Embryonic facial prominence (tissue), 1 donor: ENCODE data around the gene RAB20.
"Not testable (repeated sequence)": the region's sequence is repeated elsewhere in the genome, so short reads cannot be mapped to it uniquely, and the experiment has no call there.

Experiments
- DNase-seq: peaks from one replicate; pipeline ENCODE4 v3.0.0-alpha.2; 2016; ENCODE audit errors: extremely low spot score

The RAB20 gene

DNA sequence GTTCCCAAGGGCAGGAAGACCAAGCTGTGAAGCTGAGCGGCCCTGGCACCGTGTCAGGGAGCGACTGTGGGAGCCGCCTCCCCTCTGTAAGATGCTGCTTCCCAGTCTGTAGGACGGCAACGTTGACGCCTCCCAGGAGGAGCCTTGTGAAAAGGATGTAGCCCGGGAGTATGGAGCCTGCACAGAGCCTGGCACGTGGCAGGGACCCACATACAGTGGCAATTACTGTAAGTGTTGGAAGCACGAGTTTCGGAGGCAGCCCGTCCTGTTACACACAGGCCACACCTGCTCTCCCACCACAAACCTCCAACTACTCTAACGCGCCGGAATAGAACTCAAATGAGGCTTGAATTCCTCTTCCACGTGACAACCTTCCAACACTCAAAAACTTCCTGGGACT, 6.6 kb downstream of the RAB20 start:
- no peak for DNase-seq

DNA sequence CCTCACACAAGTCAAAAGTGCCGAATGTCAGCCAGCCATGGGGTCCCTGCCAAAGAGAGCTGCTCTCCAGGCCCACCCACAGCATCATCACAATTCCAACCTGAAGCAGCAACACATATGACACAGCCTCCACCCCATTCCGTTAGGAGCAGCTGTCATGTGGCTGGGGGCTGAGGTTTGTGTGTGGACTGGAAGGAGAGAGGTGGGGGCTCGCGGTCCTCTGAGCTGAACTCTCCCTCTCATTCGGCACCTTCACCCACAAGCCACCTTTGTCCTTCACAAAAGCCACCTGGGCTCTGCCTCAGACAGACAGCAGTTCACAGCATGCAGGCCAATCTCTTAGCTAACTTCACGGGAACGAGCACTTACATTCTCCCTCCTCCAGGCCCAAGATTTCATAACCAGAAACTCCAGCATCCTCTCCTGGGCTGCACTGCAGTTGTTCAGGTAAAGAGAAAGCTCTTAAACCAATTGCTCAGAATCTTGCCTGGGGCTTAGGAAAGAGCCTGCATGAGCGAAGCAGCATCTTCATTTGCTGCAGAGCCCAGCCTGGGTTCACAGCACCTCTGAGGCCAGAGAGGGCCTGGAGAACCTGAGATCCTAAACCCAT, 7.2 kb downstream of the RAB20 start:
- no peak for DNase-seq

- DNase-seq: no peak
Observed at GRCh38 chr13:110553417-110553816, 8.1 kb downstream of the RAB20 start.

GRCh38 chr13:110552767-110553166, 8.8 kb downstream of the RAB20 start:
- no peak for DNase-seq

DNA sequence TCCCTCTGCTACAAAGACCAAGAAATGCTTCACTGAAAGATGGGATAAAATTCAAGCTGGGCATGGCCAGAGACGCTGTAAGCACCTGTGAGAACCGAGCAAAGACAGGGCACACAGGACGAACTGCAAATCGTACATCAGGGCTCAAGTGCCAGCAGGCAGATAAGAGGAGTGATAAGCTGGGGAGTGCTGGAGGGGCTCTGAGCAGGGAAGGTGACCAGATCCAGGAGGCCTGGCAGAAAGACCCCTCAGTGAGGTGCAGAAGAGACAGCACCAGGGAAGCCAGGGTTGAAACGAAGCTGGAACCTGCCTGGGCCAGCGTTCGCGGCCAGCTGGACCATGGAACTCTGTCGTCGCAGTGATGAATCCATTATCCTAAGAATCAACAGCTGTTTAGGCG, 10.2 kb downstream of the RAB20 start:
- DNase-seq: no peak

GRCh38 chr13:110549795-110550160, 11.7 kb downstream of the RAB20 start:
- no peak for DNase-seq

GRCh38 chr13:110548891-110549794, 12.4 kb downstream of the RAB20 start:
- DNase-seq: no peak

DNA sequence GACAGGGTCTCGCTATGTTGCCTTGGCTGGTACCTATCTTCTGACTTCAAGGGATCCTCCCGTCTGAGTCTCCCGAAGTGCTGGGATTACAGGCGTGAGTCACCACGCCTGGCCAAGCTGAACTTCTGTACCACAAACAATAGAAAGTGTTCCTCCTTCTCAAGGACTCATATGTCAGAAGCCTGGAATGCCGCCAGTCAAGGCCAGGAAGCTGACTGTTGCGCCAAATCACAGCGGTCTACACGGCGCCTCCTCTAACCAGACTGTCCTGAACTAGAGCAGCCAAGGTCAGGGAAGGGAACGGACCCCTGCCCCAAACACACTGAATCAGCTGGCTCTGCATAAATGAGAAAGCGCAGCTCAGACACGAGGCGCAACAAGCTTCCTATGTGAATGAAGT, 14.6 kb downstream of the RAB20 start:
- no peak for DNase-seq

DNA sequence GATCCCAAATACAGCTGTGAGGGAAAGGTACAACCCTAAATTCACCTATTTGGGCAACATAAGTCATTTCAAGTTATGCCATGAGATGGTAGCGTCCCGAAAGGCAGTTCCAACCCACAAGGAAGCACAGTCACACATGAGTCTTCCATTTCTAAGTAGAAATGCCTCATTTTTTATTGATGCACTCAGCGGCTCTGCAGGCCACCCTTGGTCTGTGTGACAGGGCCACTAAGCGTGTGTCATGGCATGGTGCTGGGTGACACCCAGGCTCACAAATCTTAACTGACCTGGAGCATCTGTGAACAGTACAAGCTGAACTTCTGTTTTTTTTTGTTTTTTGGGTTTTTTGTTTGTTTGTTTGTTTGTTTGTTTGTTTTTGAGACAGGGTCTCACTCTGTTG, 15.1 kb downstream of the RAB20 start:
- DNase-seq: no peak

DNA sequence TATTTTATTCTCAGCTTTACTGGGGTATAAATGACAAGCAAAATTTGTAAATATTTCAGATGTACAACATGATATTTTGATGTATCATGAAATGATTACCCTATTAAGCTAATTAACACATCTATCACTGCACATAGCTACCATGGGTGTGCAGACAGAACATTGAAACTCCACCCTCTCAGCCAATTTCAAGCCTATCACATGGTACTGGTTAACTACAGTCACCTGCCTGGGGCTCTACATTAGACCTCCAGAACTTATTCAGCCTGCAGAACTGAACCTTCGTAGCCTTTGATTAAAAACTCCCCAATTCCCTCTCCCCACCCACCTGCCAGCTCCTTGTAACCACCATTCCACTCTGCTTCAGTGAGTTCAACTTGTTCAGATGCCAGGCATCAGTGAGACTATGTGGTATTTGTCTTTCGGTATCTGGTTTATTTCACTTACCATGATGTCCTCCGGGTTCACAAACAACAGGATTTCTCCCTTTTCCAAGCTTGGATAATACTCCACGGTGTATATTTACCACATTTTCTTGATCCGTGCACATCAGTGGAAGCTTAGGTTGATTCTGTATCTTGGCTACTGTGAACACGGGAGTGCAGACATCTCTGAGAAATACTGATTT, 19.2 kb downstream of the RAB20 start:
- DNase-seq: no peak

- DNase-seq: no peak
Observed at GRCh38 chr13:110541526-110541920, 20.0 kb downstream of the RAB20 start.

- DNase-seq: no peak
Observed at GRCh38 chr13:110540871-110541525, 20.5 kb downstream of the RAB20 start.

DNA sequence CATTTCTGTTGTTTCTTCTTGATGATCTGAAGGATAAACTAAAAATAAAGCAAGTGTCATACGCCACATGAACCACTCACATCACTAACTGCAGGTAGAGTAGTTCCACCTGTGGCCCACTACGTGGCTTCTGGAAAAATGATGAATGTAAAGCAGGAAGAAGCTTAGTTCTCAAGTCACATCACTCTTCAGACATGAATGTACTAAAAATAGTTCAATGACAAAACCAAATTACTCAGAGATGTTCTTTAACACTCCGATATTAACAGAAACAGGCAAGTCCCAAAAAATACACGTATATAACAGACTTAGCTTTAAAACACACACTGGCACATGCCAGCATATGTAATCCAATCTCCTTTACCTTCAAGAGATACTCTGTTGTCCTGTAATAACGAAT, 21.6 kb downstream of the RAB20 start:
- DNase-seq: no peak

- no peak for DNase-seq
Observed at GRCh38 chr13:110538632-110539031, 22.9 kb downstream of the RAB20 start.

DNA sequence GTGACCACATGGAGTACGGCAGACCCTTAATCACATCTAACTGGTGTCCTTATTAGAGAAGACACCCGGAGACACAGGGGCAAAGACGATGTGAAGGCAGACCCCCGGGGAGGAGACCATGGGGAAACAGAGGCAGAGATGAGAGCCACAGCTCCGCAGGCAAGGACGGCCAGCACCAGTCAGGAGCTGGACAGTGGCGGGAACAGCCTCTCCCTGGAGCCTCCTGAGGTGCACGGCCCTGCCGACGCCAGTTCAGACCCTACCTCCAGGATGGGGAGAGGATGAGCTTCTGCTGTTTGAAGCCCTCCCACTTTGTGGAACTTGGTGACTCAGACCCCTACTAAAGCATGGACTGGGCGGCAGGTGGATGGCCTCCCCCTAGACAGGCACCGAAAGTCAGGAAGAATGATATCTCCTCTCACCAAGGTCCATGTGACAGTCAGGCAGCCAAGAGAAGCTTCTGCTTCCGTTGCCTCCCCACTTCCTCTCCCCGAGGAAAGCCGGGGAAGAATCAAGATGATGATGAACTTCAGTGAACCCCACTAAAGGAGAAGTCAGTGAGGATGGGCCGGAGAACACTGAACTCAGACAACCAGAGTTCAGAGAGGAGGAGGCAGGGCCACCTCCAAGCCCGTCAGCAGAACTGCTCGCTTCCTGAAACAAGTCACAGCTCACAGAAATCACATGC, 25.4 kb downstream of the RAB20 start:
- DNase-seq: no peak

DNA sequence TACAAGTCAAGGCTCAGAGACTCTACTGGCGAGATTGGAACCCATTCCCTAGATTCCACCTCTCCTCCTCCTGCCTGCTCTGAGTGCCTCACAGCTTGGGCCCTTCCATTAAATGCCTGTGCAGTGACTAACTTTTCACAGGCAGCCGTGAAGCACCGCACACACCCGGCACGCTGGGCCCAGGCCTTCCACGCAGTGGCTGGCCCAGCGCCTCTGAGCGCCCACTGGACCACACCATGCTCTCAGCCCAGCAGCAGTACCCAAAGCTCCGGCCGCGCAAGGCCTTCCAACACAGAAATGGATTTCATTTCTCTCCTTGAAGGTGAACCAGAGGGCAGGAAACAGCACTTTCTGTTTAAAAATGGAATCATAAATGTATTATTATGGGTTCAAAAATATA, 26.0 kb downstream of the RAB20 start:
- DNase-seq: no peak

DNA sequence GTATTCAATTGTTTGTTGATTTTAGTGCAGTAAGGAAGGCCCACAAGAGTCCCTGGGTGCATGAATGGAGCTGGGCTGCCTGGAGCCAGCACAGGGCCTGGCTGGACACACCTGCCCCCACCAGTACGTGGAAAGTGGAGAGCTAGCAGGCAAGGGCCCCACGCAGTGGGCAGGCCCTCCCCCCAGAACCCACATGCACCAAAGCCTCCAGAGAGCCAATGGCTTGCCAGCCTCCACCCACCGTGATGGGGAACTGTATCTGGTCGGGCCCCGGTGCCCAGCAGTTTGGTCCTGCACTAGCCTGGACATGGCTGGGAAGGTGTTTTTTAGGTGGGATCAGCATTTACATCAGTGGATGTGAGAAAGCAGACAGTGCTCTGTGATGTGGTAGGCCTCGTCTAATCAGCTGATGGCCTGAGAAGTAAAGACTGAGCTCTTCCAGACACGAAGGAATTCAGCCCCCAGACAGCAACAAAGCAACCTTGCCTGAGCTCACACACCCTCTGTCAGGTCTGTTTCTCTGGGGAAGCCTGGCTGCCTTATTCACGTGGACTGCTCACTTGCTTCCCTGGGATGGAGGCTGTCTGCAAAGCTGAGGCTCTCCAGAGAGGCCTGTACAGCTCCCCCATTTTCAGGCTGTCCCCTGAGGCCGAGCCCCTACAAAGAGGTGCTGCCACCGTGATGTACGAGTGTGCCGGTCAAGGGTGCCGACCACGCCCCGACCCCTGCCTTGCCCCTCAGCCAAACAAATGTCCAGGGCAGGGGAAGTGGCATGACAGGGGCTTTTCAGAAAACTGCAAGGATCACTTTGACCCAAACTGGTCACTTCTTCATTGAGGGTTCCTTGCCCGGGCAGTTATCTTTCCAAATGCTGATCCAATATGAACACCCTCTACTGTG, 27.5 kb downstream of the RAB20 start:
- no peak for DNase-seq

DNA sequence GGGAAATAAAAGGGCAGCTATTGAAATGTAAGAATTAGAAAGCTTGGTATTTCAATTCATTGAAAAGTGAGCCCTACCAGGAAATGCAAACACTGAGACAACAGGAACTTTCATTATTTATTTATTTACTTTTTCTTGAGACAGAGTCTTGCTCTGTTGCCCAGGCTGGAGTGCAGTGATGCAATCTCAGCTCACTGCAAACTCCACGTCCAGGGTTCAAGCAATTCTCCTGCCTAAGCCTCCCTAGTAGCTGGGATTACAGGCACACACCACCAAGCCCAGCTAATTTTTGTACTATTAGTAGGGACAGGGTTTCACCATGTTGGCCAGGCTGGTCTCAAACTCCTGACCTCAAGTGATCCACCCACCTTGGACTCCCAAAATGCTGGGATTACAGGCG, 29.3 kb downstream of the RAB20 start:
- DNase-seq: not testable (repeated sequence)

DNA sequence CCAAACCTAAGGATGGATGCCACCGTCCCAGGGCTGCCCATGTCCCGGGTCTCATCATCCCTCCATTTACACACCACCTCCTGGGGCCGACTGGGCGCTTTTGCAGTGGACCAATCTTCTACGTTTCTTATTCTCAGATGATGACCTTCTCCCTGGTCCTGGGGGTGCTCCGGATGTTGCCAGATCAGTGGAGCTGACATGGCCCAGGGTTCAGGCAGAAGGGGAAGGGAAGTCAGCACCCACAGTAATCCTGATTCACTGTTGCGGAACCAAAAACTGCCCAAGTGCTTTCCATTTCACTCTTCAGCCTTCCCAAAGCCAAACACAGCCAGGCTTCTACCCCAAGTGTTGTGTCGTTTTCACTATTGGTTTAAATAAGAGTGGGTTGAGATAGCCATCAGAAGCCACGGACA, 29.8 kb downstream of the RAB20 start:
- DNase-seq: no peak

DNA sequence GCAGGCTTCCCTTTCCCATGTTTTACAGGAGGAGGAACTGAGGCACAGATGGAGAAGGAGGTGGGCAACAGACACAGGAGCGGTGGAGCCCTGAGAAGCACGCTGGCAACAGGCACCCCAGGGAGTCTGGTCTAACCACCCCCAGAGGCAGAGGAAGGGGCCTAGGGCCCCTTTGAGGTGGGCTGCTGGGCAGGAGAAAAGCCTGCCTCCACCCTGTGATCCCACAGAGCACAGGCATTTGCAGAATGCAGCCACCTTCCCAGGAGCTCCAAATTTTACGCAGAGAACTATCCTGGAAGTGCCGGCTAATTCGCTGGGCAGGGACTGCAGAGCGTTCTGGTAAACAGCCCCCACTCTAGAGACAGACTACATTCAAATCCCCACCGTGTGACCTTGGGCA, 30.4 kb downstream of the RAB20 start:
- no peak for DNase-seq
